HG02678 (cell line): Measurements from ENCODE around the gene NKX2-3.

Experiments used
- ATAC-seq: cut with Tn5 transposase; IDR thresholded peaks from one replicate; pipeline ENCODE4 v1.9.1; 2021; ENCODE audit warnings: mild to moderate bottlenecking, moderate library complexity; ENCODE audit not compliant: unreplicated experiment

Gene NKX2-3

DNA sequence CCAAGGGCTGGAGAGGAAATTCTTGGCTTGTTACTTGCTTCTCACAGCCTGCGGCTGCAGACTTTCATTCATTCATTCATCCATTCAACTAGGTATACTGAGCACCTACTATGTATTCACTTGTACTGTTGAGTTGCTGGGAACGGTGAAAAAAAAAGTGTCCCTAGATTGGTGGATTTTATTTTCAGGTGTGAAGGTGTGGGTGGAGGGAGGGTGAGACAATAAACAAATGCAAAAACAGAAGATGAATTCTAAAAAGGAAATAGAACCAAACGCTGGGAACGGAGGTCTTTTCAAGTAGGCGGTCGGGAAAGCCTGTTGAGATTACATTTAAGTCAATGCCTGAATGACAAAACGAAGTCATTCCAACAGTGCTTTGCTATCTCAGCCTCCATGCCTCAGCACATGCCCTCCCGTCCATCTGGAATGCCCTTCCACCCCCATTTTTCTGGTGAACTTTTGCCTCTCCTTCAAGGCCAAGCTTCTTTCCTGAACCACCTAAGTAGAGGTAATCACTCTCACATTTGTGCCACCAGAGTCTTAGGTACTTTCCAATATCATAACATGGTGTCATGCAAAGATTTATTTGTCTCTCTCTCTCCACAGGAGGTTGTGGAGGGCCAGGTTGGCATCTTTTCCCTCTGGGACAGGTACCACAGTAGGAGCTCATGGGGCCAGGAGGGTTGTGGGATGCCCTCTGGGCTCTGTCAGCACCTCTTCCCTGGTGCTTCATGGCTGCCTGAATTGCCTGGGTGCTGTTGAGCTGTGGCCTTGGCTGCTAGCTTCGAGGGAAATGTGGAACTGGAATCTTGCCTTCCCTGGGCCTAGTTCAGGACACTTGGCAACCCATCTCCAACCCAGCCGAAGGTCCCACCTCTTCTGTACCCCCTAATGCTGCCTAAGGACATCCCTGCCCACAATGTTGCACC lies 5.5 kb downstream of the NKX2-3 start:
- no peak for ATAC-seq

DNA sequence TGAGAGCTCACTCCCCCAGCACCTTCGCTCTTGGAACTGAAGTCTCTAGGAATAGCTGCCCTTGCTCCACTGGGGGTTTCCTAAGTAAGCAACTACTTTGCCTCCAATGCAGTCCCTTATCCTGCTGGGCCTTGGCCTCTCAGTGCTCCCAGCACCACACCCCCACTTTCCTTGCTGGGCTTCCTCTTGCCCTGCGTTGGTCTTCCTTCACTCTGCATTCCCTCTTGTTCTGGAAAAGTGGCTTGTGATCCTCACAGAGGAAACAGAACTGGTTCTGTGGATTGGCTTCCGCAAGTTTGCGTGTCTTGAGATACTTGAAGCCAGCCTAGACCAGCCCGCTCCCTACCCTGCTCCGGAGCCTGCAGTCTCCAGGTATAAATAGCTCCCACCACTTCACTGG lies 6.4 kb downstream of the NKX2-3 start:
- ATAC-seq: no peak

DNA sequence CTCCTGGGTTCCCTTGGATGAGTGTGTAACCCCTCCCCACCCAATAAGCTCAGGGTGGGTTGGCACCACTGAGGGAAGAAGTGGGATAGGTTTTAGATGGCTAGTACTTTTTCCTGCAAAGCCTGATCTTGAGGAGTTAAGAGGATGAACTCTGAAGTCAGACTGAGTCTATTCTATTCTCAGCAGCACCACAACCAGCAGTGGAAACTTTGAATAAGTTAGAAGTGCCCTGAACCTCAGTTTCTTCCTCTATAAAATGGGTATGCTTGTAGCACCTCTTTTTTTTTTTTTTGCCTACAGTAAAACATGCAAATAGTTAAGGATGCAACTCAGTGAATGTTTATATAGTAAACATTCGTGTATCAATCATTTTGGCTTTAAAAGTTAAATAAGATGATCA lies 7.1 kb downstream of the NKX2-3 start:
- ATAC-seq: no peak

DNA sequence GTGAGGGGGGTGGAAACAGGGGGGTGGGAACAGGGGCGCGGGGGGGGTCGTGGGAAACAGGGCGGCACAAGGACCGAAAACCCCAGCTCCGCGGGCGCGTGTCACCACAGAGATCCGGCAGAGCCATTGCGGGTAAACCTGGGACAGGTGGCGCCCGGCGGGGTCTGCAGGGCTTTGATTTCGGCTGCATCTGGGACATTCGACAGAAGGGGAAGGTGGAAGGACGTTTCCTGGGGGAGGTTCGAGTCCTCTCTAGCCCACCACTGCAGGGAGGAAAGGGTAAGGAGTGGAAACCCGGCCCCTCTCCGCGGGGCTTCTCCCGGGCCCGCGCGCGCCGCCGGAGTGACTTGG lies 7.5 kb downstream of the NKX2-3 start:
- no peak for ATAC-seq

DNA sequence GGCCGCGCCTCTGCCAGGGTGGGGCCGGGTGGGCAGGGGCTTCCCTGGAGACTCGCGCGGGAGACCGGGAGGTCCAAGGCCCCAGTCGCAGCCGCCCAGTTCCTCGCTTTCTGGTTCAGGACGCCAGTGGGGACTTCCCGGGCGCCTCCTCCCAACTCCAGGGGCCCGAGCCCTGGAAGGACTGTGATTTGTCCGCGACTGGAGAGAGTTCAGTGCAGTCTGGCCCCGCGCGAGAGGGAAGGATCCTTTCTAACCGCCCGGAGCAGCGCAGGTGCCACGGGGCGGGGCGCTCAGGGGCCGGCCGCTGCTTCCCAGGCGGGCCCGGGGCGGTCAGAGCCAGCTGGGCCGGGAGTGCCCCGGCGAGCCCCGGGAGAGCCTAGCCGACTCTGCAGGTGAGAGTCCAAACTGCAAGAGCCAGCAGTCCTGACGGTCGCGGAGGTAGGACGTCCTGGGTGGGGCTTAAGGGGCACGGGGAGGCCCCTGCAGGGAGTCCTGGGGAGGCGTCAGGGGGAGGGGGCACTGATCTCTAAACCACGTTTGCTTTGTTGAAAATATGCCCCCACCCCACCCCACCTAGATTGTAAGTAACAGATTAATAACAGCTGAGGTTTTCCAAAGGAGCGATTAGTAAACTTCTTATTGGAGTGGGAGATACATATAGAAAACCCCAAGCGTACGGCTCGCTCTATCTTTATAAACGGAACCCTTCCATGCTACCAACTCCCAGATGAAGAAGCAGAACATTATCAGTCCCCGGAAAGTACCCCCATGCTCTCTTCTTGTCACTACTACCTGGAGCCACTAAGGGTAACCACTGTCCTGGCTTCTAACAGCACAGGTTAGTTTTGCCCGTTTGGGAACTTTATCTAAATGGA lies 8.2 kb downstream of the NKX2-3 start:
- ATAC-seq: no peak

DNA sequence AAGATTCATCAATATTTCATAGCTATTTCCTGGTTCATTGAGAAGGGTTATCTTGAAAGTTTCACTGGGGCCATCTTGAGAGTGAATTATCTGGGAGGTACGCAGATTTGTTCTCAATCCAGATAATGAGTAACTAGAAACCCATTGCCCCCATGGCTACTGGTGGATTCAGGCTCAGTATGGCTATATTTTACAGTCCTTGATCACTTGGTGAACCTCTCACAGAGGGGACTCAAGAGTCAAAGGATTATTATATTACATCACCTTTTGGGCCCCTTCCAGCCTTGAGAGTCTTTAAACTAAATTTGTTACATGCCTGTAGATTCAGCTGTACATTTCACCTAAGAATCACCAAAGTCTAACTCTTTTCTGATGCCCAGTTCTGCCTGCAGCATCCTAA lies 11.6 kb downstream of the NKX2-3 start:
- ATAC-seq: no peak

DNA sequence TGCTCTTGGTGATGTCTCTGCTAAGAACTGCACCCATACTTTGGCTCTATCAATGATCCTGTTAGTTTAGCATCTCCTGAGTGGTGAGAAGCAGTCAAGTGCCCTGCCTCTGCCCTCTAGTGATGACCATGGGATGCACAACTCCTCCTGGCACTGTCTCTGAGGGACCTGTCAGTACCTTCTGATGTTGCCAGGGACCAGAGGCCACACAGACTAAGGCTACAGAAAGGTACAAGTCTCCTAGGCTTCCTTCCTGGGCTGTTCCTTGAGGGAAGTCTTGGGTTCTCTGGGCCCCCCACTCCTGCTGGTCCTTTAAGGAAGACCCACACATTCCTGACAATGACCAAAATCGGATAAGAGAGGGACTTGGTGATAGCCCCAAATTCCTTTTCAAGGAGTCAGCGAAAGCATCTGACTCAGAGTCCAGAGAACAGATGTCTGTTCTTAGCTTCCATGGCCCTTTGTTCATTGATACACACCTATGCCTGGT lies 15.3 kb downstream of the NKX2-3 start:
- ATAC-seq: no peak

DNA sequence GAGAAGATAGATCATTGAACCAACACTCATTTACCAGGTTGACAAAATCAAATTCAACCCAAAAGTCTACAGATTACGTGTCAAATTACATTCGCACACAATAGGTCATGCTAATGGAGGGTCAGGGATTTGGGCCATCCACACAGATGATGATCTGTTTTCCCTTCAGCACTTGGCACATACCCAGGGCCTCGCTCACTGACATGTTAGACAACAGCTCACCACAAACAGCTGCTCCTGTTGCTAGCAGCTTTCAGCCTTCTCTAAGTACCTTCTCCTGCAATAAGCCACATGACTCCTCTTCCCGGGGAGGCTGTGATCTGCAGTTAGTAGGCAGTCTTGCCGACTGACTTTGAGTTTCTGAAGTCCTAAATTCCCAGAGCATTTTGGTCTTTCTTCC lies 18.4 kb downstream of the NKX2-3 start:
- ATAC-seq: no peak

DNA sequence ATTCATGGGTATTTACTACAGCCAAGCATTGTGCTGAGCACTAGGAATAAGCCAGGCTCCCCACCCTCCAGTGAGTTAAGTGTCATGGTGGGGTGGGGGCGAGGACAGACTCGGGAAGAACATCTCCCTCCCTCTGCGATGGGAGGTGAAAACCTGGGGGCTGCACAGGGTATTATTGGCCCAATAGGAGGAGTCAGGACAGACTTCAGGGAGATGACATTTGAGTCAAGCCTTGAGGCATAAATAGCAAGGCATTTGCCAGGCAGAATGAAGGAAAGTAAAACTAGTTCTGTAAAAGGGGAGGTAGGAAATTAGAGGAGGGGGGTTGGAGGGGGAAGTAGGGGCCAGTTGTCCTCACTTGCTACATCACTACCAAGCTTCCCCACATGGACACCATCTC lies 18.9 kb downstream of the NKX2-3 start:
- ATAC-seq: no peak

DNA sequence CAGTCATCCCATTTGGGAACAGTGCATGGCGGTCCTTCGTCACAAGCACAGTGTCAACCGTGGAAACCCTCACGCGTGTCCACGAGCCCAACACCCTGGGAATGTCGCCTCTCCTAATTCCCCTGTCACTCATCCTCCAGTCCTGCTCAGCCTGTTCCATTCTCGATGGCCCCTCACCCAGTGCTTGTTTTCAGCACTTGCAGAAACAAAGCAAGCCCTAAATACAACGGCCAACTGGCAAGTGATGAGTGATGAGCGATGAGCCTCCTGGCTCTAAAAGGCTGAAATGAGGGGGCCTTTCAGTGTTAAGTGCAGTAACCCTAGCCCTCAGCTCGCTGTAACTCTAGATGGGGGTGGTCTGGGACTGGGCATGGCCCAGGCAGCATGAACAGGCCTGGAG lies 22.6 kb downstream of the NKX2-3 start:
- no peak for ATAC-seq

DNA sequence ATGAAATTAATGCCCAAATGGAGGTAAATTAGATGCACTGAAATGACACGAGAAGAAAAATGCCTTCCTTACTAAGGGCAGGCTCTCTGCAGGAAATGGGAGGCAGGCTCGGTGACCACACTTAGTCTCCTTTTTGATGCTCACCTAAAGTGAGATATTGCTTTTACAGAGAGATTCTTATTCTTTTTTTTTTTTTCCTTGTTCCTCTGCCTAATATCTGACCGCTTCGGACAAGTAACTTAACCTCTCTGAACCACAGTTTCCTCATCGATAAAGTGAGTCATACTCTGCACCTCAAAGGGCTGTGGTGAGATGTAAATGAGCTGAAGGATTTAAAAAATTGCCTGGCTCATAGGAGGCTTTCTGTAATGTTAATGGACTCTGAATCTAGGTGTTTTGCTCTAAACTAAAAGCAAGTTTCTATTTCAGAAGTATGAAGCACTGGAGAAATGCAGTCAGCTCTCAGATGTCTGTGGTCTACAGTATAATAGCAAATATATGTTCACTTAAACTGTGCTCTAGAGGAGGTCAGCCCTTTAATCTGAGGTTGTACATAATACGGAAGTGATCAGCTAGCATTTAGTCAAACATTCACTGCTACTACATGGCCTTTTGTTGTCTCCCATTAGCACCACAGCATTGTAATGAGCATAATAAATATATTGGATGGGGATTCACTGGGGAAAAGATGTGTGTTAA lies 23.2 kb downstream of the NKX2-3 start:
- peak; percentile 85 for ATAC-seq

DNA sequence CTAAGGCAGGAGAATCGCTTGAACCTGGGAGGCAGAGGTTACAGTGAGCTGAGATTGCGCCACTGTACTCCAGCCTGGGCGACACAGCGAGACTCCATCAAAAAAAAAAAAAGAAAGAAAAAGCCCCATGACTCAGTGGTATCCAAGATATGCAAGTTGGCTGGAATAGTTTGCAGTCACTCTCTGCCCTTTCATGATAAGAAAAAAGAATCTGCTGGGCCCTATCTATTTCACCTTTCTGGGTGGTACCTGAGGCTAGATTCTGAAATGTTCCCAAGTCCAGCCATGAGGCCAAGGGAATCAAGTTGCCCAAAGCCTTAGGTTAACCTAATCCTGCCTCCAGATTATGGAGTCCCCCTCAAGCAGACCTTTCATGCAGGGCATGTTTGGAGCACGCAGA lies 24.3 kb downstream of the NKX2-3 start:
- ATAC-seq: no peak

DNA sequence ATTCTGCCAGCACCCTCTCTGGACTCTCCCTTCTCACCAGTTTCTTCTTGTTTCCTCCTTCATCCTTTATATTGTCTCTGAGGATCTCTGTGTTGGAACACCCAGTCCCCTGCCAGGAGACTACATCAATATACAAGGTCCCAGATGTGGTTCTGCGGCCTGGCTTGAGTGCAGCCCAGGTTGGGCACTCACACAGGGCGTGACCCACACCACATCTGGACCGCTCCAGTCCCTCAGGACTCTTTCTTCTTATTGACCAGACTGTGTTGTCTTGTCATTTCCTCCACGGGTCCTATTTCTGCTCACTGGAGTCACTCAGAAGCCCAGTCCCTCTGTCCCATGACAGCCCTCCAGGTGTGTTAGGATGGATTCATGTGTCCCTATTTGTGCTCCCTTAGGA lies 26.0 kb downstream of the NKX2-3 start:
- no peak for ATAC-seq

DNA sequence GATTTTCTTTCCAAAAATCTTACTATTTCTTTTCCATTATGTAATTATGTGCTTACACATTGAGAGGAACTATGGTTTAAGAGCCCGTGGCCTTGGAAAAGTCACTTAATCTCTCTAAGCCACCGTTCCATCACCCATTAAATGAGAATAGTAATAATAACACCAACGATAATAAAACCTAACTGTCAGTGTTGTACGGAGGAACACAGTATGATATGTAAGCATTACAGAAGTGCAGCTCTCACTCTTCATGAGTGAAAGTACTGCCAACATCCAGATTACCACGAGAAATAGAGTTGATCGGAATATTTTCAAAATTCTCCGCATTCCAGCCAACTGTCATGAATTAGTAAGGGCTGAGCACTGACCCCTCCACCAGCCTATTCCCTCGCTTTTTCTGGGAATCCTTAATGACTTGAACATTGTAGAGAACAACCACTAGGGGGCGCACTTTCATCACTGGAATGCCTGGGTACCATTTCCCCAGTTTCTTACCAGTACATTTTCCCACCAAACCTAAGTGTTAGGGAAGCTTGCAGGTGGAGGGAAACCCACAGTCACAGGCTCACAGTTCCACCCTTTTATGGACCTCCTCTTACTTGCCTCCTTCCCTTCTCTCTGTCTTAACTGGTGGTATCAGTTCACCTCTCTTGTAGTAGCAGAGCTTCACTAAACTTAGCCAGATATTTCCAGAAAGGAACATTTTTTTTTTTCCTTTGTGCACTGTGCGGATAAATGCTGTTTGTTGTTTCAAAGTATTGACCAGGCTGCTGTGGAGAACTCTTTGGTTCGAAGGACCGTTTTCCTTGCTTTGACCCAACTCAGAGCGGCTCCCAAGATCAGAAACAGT lies 27.8 kb downstream of the NKX2-3 start:
- no peak for ATAC-seq

DNA sequence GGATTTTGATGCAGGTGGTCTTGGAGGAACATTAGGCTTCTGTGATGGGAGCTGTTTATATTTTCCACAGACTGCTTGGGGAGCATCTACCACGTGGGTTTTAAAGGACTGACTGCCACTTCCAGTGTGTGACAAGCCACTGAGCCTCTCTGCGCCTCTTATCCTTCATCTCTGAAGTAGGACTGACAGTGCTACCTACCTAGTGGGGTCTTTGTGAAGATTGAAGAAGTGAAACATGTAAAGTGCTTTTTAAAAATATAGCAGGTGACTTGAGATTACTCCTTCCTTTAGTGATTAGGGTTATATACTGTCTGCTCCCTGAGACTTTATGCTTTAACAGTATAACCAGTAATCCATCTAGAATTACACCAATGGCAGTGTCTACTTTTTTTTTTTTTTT lies 29.9 kb downstream of the NKX2-3 start:
- ATAC-seq: no peak

DNA sequence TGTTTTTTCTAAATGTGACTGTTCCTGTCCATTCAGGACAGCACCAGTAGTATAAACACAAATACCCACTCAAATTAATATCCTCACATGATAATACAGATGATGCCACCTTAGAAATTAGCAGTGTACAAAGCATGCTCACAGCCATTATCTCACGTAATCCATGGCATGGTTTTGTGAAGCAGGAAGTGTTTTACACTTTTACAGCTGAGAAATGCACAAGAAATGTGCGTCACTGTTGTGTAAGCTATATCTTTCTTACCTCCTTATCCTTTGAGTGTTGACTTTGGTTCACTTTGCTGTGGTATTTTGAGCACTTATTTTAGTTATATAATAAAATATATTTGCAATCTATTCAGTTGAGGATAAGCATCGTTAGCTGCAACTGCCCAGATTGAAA lies 31.6 kb downstream of the NKX2-3 start:
- ATAC-seq: no peak

DNA sequence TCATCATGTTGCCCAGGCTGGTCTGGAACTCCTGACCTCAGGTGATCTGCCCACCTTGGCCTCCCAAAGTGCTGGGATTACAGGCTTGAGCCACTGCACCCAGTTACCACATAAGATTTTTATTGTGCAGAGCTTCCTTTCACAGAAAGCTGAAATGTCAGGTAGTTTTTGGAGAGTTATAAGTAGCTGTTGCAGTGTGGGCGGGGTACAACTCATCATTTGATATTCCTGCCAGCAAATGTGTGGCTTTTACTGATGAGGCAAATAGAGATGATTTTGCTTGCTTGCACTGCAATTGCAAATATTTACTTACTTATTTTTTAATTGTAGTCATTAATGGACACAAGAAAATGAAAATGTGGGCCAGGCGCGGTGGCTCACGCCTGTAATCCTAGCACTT lies 32.4 kb downstream of the NKX2-3 start:
- ATAC-seq: no peak

DNA sequence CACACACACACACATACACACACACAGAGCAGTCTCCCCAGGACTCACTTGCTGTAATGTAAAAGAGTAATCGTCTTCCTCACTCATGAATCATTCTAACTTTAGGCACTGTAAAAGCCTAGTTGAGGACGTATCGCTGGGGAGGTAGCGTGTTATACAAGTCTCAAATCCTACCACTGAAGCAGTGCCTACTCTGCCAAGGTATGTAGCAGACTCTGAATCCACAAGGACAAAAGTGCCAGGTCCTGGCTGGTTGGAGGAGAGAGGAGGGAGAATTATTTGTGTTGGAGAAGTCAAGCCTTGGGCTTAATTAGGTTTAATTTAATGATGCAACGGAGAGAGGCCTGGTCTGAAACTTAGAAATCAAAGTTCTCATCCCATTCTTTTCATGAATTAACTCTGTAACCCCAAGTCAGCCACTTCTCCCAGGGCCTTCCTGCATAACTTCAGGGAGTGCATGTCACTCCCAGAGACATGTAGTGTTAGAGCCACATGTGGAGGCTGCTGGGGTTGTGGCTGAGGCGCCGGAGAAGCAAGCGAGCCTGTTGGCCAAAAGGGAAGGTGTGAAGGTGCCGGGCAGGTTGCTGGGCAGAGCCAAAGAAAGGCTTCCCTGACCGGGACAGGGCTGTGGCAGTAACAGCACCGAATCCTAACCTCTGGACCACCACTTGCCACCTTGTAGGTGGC lies 36.7 kb downstream of the NKX2-3 start:
- ATAC-seq: no peak

DNA sequence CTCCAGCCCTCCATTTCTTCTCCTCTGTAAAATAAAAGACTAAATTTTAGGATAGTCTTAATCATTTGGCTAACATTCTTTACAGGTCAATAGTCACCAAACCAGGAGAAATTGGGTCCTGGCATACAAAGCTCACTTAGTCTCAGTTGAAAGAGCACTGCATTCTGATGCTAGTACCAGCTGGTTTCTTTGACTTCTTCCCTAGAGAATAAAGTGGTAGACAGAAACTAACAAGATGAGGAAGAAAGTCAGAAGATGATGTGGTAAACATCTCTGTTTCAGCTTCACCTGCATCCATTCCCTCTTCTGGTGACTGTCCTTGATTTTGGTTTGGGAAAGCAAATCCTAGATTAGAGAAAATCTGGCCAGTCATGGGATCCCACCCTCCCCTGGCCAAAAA lies 37.2 kb downstream of the NKX2-3 start:
- no peak for ATAC-seq

DNA sequence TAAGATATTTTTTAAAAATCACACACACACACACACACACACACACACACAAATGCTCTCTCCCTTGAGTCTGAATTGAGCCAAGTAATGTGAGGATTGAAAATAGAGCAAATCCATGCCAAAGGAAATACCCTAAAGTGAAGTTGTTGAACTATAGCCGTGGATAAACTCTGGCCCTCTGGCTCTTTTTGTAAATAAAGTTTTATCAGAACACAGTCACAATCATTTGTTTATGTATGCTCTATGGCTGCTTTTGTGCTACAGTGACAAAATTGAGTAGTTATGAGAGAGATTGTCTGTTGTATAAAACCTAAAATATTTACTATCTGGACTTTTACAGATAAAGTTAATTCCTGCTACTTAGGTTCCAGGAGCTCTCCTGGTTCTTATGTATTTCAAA lies 39.1 kb downstream of the NKX2-3 start:
- no peak for ATAC-seq
